Measurements from ENCODE around the gene HSD17B2. TPM values are rescaled to one million over a fixed set of nuclear protein-coding genes. Genes with fewer than 3 reads are reported as not detected.

Gene HSD17B2
- total RNA-seq, 1 experiment from 2014 or later: 0.55 TPM

- TF ChIP-seq GRHL2 (CRISPR knock-in tag; IDR thresholded peaks at IDR 0.05; ENCODE audit: insufficient replicate concordance, severe bottlenecking): no peak
- TF ChIP-seq ZNF317 (CRISPR knock-in tag; IDR thresholded peaks at IDR 0.05; ENCODE audit: borderline replicate concordance, low read depth): no peak
- no peak for TF ChIP-seq EMX1 (CRISPR knock-in tag; IDR thresholded peaks at IDR 0.05)
Measured at GRCh38 chr16:82040296-82040695, 5.2 kb downstream of the HSD17B2 start (continued).

- Mint-ChIP-seq H3K27me3 (ENCODE audit: low read depth) (no peaks in the 10 kb centered on the region), H3K36me3 (no peaks in the 10 kb centered on the region), H3K4me3 (no peak overlapping the region), H3K4me1 (peaks cover 5% of the 10 kb centered on the region), H3K9me3 (no peaks in the 10 kb centered on the region), H3K27ac (no peak overlapping the region)
- DNase-seq (ENCODE audit: low spot score) (no peak), ATAC-seq (no peak)
- ChIA-PET CTCF (interaction anchor here (1.4 kb wide), 1 partner anchor 10 kb away, joined by 4 read pairs; no protein-coding TSS in a partner anchor), POLR2A (no interaction called here)
- no peak for TF ChIP-seq FOXP4 (CRISPR knock-in tag; IDR thresholded peaks at IDR 0.05)
- no peak for TF ChIP-seq HMGXB4 (CRISPR knock-in tag; IDR thresholded peaks at IDR 0.05)
- TF ChIP-seq MXD4 (CRISPR knock-in tag; IDR thresholded peaks at IDR 0.05; ENCODE audit: borderline replicate concordance): no peak
- TF ChIP-seq ZNF512 (CRISPR knock-in tag; IDR thresholded peaks at IDR 0.05; ENCODE audit: borderline replicate concordance): no peak
- no peak for TF ChIP-seq TP53 (CRISPR knock-in tag; IDR thresholded peaks at IDR 0.05)
Measured at GRCh38 chr16:82041542-82041941, 6.5 kb downstream of the HSD17B2 start.

GRCh38 chr16:82042144-82042543, 7.1 kb downstream of the HSD17B2 start:
- no peaks in the 10 kb centered on the region for H3K27me3 Mint-ChIP-seq (ENCODE audit: low read depth)
- ChIA-PET CTCF (no interaction called here), POLR2A (no interaction called here)
- H3K9me3 Mint-ChIP-seq: no peaks in the 10 kb centered on the region
- no peak for ATAC-seq
- no peaks in the 10 kb centered on the region for H3K36me3 Mint-ChIP-seq
- H3K4me1 Mint-ChIP-seq: peaks cover 5% of the 10 kb centered on the region
- no peak overlapping the region for H3K4me3 Mint-ChIP-seq
- DNase-seq (ENCODE audit: low spot score): no peak
- H3K27ac Mint-ChIP-seq: no peak overlapping the region
- no peak for TF ChIP-seq IRF2 (CRISPR knock-in tag; IDR thresholded peaks at IDR 0.05; ENCODE audit: borderline replicate concordance, low read depth)
- no peak for TF ChIP-seq E2F5 (CRISPR knock-in tag; IDR thresholded peaks at IDR 0.05)
- TF ChIP-seq AR (CRISPR knock-in tag; IDR thresholded peaks at IDR 0.05): no peak
- no peak for TF ChIP-seq CREM (CRISPR knock-in tag; IDR thresholded peaks at IDR 0.05)
- no peak for TF ChIP-seq NR2C2 (CRISPR knock-in tag; IDR thresholded peaks at IDR 0.05)
- no peak for TF ChIP-seq E2F4 (CRISPR knock-in tag; IDR thresholded peaks at IDR 0.05; ENCODE audit: borderline replicate concordance, low read depth)
- no peak for TF ChIP-seq ERG (CRISPR knock-in tag; IDR thresholded peaks at IDR 0.05)
- TF ChIP-seq TP53 (CRISPR knock-in tag; IDR thresholded peaks at IDR 0.05): no peak
- TF ChIP-seq RELA (CRISPR knock-in tag; IDR thresholded peaks at IDR 0.05; ENCODE audit: borderline replicate concordance): no peak
- TF ChIP-seq ZNF416 (CRISPR knock-in tag; IDR thresholded peaks at IDR 0.05): no peak
- TF ChIP-seq ZNF671 (CRISPR knock-in tag; IDR thresholded peaks at IDR 0.05): no peak
- no peak for TF ChIP-seq MLX (CRISPR knock-in tag; IDR thresholded peaks at IDR 0.05)
- no peak for TF ChIP-seq HMGXB4 (CRISPR knock-in tag; IDR thresholded peaks at IDR 0.05)

Measured in WTC11 (cell line).